Lung (tissue), 12 donors: ENCODE data around the gene ZDHHC1. TPM values are rescaled to one million over a fixed set of nuclear protein-coding genes. Genes with fewer than 3 reads are reported as not detected.
A peak's percentile ranks its signal among the peaks of the same experiment; 100 is the strongest.

ENCODE experiments used
- ATAC-seq: fragments of 200-7000 bp; cut with Tn5 transposase; one replicate; pipeline ENCODE4 v1.9.1; 2020; ENCODE audit warnings: moderate number of reproducible peaks; ENCODE audit not compliant: insufficient read depth, low FRiP score
- DNase-seq, 3 donors: peaks; one replicate each; pipeline ENCODE4 v3.0.0-alpha.2; 2013 to 2017
- H3K27ac ChIP-seq, 2 donors: one replicate each; pipeline ENCODE4 v1.5.1; 2013; ENCODE audit warnings: mild to moderate bottlenecking in 2 of 2, moderate library complexity in 2 of 2, control low read depth in 1 of 2, inconsistent platforms in 1 of 2, low read depth in 1 of 2, low read length in 1 of 2
- H3K27me3 ChIP-seq, 3 donors: one replicate each; pipeline ENCODE4 v1.5.1; 2013; ENCODE audit warnings: low read length in 2 of 3; ENCODE audit not compliant: control insufficient read depth in 3 of 3, insufficient read depth in 3 of 3
- H3K36me3 ChIP-seq, 4 donors: one replicate each; pipeline ENCODE4 v1.5.1; 2013; ENCODE audit warnings: low read length in 4 of 4, mild to moderate bottlenecking in 1 of 4, moderate library complexity in 1 of 4; ENCODE audit not compliant: control insufficient read depth in 4 of 4, insufficient read depth in 4 of 4
- H3K4me1 ChIP-seq, 5 donors: one replicate each; pipeline ENCODE4 v1.5.1; 2013; ENCODE audit warnings: low read length in 5 of 5, mild to moderate bottlenecking in 2 of 5, moderate library complexity in 1 of 5; ENCODE audit not compliant: control insufficient read depth in 5 of 5, insufficient read depth in 5 of 5
- H3K4me3 ChIP-seq: one replicate; pipeline ENCODE4 v1.5.1; 2013; ENCODE audit warnings: mild to moderate bottlenecking, control low read depth, moderate library complexity
- H3K9ac ChIP-seq, 2 donors: one replicate each; pipeline ENCODE4 v1.5.1; 2013; ENCODE audit warnings: low read length in 2 of 2, control low read depth in 1 of 2; ENCODE audit not compliant: insufficient read depth in 1 of 2
- H3K9me3 ChIP-seq, 4 donors: one replicate each; pipeline ENCODE4 v1.5.1; 2013; ENCODE audit warnings: low read length in 3 of 4, mild to moderate bottlenecking in 1 of 4, moderate library complexity in 1 of 4; ENCODE audit not compliant: control insufficient read depth in 4 of 4, insufficient read depth in 3 of 4
- CTCF ChIP-seq: IDR thresholded peaks from 2 replicates; pipeline ENCODE4 v1.5.1; 2012; ENCODE audit warnings: mild to moderate bottlenecking; ENCODE audit errors: control extremely low read depth, extremely low read depth
- WGBS, 2 donors: extraction: QIAGEN DNeasy Blood & Tissue Kit; methylation state at CpG; one replicate each; pipeline ENCODE4 v1.1.7; 2013; 5-methylcytosine and 5-hydroxymethylcytosine counted together
- polyA plus RNA-seq, 2 donors: library from polyadenylated mRNA; stranded (reverse); fragments of 200-250 nt; gene quantifications; one replicate each; pipeline ENCODE4 v1.2.1, GENCODE V29; 2013
- total RNA-seq, 2 donors: library from RNA; depleted of rRNA in 1 of 2; stranded (reverse); fragments of >200 nt in 1 of 2; gene quantifications; one replicate each; pipeline ENCODE4 v1.2.1, GENCODE V29; 2014 to 2021
- donor health status: control.
- donor health status: control.
- donor health status: Bipolar disorder and iron deficiency.
- donor health status: healthy.
- donor health status: DM: yes; HTN: yes; CAD: no.

The ZDHHC1 gene
- total and polyA plus RNA-seq, 4 donors: 10.9 to 31.8 (median 21.2) TPM

GRCh38 chr16:67432506-67432890 lies 16.2 kb upstream of the ZDHHC1 start:
- 52 to 60% methylated on average over 5 of the region's 5 CpGs for WGBS, 2 donors
- Histone ChIP-seq H3K4me3 (no peak overlapping the region), H3K9me3 (no peaks in the 10 kb centered on the region), H3K27ac (no peak overlapping the region), H3K9ac (peak overlapping the region in 1 of 2 donors; percentile 20), H3K27me3 (peaks cover 0 to 10% (median 7%) of the 10 kb centered on the region in 3 donors), H3K36me3 (peaks cover 0 to 14% (median 3%) of the 10 kb centered on the region in 4 donors), H3K4me1 (peaks cover 0 to 21% (median 0%) of the 10 kb centered on the region in 5 donors)
- DNase-seq: no peak
- TF ChIP-seq CTCF: no peak
- ATAC-seq: no peak

GRCh38 chr16:67431775-67432505 lies 15.7 kb upstream of the ZDHHC1 start:
- Histone ChIP-seq H3K27ac (no peak overlapping the region), H3K4me3 (no peak overlapping the region)
- WGBS, 2 donors: 32 to 33% methylated on average over 13 of the region's 13 CpGs

DNA sequence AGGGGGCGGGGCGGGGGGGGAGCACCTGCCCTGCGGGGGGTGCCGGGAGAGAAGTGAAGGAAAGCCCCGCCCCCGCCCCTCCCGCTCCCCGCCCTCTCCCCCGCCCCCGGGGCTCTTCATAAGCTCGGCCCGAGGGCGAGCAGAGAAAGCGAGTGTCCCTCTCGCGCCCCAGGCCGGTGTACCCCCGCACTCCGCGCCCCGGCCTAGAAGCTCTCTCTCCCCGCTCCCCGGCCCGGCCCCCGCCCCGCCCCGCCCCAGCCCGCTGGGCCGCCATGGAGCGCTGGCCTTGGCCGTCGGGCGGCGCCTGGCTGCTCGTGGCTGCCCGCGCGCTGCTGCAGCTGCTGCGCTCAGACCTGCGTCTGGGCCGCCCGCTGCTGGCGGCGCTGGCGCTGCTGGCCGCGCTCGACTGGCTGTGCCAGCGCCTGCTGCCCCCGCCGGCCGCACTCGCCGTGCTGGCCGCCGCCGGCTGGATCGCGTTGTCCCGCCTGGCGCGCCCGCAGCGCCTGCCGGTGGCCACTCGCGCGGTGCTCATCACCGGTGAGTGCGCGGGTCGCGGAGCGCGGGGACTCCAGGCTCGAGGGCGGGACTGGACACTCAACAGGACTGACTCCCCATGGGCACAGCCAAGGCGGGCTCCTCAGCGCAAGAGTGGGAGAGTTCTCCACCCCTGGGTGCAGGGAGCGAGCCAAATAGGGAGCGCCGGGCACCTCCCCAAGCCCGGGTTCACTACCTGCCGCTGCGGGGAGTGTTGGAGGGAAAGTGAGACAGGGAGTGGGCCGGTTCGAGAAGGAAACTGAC lies 14.9 kb upstream of the ZDHHC1 start, which contains the start of gene HSD11B2:
HSD11B2 (plus strand) TSS at position 145 of the 798 bp plus-strand sequence; CDS start at position 273, 128 bp downstream.
- peaks cover 0 to 21% (median 0%) of the 10 kb centered on the region in 5 donors for H3K4me1 ChIP-seq
- TF ChIP-seq CTCF: no peak
- 1 to 2% methylated on average over 69 to 87 of the region's 87 CpGs for WGBS, 2 donors
- H3K9me3 ChIP-seq: no peaks in the 10 kb centered on the region
- H3K4me3 ChIP-seq: peak within 1 kb of the TSS; percentile 18
- peak within 1 kb of the TSS in 1 of 2 donors; percentile 30 for H3K27ac ChIP-seq
- ATAC-seq (peak; percentile 55), DNase-seq (peak in 2 of 3 donors; percentile 64 to 66)
- H3K36me3 ChIP-seq: peaks cover 0 to 3% (median 0%) of the 10 kb centered on the region in 4 donors
- H3K9ac ChIP-seq: peak within 1 kb of the TSS in 1 of 2 donors; percentile 46
- H3K27me3 ChIP-seq: peaks cover 0 to 10% (median 7%) of the 10 kb centered on the region in 3 donors

More at GRCh38 chr16:67431775-67432505, 15.7 kb upstream of the ZDHHC1 start:
- TF ChIP-seq CTCF: no peak
- Histone ChIP-seq H3K4me1 (peaks cover 0 to 21% (median 0%) of the 10 kb centered on the region in 5 donors), H3K9ac (peak overlapping the region; percentile 20 to 46), H3K36me3 (peaks cover 0 to 9% (median under 1%) of the 10 kb centered on the region in 4 donors), H3K9me3 (no peaks in the 10 kb centered on the region), H3K27me3 (peaks cover 0 to 10% (median 7%) of the 10 kb centered on the region in 3 donors)
- ATAC-seq (no peak), DNase-seq (peak in 2 of 3 donors; percentile 53 to 61)
